ENCODE data around the gene BLOC1S5.
"Not testable (repeated sequence)": the region's sequence is repeated elsewhere in the genome, so short reads cannot be mapped to it uniquely, and the experiment has no call there.

GRCh38 chr6:8045769-8046168, 18.4 kb downstream of the BLOC1S5 start:
- TF ChIP-seq CTCF (conservative IDR thresholded peaks at IDR 0.05); EZH2 (IDR thresholded peaks at IDR 0.05; ENCODE audit: low read depth): not testable (repeated sequence)

Measured in PC-9 (cell line).